ENCODE data around the gene RBBP4. TPM values are rescaled to one million over a fixed set of nuclear protein-coding genes. Genes with fewer than 3 reads are reported as not detected.
A peak's percentile ranks its signal among the peaks of the same experiment; 100 is the strongest.

The RBBP4 gene
- total and polyA plus RNA-seq, 2 of the 13 experiments (the other 11 are each of a cell fraction or from before 2014, with no cell fraction given) = 64.4 to 166 TPM

- TF ChIP-seq, protein P1, sequence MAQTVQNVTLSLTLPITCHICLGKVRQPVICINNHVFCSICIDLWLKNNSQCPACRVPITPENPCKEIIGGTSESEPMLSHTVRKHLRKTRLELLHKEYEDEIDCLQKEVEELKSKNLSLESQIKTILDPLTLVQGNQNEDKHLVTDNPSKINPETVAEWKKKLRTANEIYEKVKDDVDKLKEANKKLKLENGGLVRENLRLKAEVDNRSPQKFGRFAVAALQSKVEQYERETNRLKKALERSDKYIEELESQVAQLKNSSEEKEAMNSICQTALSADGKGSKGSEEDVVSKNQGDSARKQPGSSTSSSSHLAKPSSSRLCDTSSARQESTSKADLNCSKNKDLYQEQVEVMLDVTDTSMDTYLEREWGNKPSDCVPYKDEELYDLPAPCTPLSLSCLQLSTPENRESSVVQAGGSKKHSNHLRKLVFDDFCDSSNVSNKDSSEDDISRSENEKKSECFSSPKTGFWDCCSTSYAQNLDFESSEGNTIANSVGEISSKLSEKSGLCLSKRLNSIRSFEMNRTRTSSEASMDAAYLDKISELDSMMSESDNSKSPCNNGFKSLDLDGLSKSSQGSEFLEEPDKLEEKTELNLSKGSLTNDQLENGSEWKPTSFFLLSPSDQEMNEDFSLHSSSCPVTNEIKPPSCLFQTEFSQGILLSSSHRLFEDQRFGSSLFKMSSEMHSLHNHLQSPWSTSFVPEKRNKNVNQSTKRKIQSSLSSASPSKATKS (CRISPR knock-in tag; IDR thresholded peaks at IDR 0.05) = no peak
- TF ChIP-seq TOPORS (CRISPR knock-in tag; IDR thresholded peaks at IDR 0.05) (no peak), SP5 (CRISPR knock-in tag; IDR thresholded peaks at IDR 0.05; ENCODE audit: borderline replicate concordance, low read depth) (no peak), SMAD1 (CRISPR knock-in tag; IDR thresholded peaks at IDR 0.05; ENCODE audit: borderline replicate concordance, low read depth) (peak; percentile 44; the same call in 1 of the 2 replicates), ZKSCAN1 (IDR thresholded peaks at IDR 0.05; ENCODE audit: low read length) (no peak), SPEN (CRISPR knock-in tag; IDR thresholded peaks at IDR 0.05; ENCODE audit: low read depth) (peak; percentile 1; the same call in 1 of the 2 replicates), ZBTB49 (CRISPR knock-in tag; IDR thresholded peaks at IDR 0.05; ENCODE audit: borderline replicate concordance) (no peak), ZNF761 (CRISPR knock-in tag; conservative IDR thresholded peaks at IDR 0.05) (no peak), ZFYVE20 (CRISPR knock-in tag; IDR thresholded peaks at IDR 0.05; ENCODE audit: borderline replicate concordance, low read depth) (no peak), TCF7L2 (IDR thresholded peaks at IDR 0.05; ENCODE audit: low read depth, low read length) (no peak), PATZ1 (CRISPR knock-in tag; IDR thresholded peaks at IDR 0.05) (no peak), CEBPG (CRISPR knock-in tag; IDR thresholded peaks at IDR 0.05) (no peak), KLF13 (CRISPR knock-in tag; IDR thresholded peaks at IDR 0.05) (peak; percentile 87; the same call in 1 of the 2 replicates), PCBP1 (IDR thresholded peaks at IDR 0.05; ENCODE audit: borderline replicate concordance, low read depth, low read length) (no peak)
- TF ChIP-seq, protein P2, sequence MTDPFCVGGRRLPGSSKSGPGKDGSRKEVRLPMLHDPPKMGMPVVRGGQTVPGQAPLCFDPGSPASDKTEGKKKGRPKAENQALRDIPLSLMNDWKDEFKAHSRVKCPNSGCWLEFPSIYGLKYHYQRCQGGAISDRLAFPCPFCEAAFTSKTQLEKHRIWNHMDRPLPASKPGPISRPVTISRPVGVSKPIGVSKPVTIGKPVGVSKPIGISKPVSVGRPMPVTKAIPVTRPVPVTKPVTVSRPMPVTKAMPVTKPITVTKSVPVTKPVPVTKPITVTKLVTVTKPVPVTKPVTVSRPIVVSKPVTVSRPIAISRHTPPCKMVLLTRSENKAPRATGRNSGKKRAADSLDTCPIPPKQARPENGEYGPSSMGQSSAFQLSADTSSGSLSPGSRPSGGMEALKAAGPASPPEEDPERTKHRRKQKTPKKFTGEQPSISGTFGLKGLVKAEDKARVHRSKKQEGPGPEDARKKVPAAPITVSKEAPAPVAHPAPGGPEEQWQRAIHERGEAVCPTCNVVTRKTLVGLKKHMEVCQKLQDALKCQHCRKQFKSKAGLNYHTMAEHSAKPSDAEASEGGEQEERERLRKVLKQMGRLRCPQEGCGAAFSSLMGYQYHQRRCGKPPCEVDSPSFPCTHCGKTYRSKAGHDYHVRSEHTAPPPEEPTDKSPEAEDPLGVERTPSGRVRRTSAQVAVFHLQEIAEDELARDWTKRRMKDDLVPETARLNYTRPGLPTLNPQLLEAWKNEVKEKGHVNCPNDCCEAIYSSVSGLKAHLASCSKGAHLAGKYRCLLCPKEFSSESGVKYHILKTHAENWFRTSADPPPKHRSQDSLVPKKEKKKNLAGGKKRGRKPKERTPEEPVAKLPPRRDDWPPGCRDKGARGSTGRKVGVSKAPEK (CRISPR knock-in tag; IDR thresholded peaks at IDR 0.05; ENCODE audit: borderline replicate concordance) = no peak
- TF ChIP-seq, protein P3, sequence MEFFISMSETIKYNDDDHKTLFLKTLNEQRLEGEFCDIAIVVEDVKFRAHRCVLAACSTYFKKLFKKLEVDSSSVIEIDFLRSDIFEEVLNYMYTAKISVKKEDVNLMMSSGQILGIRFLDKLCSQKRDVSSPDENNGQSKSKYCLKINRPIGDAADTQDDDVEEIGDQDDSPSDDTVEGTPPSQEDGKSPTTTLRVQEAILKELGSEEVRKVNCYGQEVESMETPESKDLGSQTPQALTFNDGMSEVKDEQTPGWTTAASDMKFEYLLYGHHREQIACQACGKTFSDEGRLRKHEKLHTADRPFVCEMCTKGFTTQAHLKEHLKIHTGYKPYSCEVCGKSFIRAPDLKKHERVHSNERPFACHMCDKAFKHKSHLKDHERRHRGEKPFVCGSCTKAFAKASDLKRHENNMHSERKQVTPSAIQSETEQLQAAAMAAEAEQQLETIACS (CRISPR knock-in tag; IDR thresholded peaks at IDR 0.05) = no peak
- TF ChIP-seq, protein P4, sequence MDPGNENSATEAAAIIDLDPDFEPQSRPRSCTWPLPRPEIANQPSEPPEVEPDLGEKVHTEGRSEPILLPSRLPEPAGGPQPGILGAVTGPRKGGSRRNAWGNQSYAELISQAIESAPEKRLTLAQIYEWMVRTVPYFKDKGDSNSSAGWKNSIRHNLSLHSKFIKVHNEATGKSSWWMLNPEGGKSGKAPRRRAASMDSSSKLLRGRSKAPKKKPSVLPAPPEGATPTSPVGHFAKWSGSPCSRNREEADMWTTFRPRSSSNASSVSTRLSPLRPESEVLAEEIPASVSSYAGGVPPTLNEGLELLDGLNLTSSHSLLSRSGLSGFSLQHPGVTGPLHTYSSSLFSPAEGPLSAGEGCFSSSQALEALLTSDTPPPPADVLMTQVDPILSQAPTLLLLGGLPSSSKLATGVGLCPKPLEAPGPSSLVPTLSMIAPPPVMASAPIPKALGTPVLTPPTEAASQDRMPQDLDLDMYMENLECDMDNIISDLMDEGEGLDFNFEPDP (CRISPR knock-in tag; conservative IDR thresholded peaks at IDR 0.05) = no peak
Measured at GRCh38 chr1:32651461-32652073, 559 bp downstream of the RBBP4 start (continued).
